Measurements from ENCODE around the gene NEAT1. TPM values are rescaled to one million over a fixed set of nuclear protein-coding genes. Genes with fewer than 3 reads are reported as not detected.

Gene NEAT1
- total and polyA plus RNA-seq, 9 of the 15 experiments (the other 6 are each of a cell fraction or from before 2014, with no cell fraction given) = 20.1 to 389 (median 62.8) TPM

GRCh38 chr11:65398362-65398910 lies 24.2 kb upstream of the NEAT1 start (continued):
- TF ChIP-seq ZNF639 (CRISPR knock-in tag; conservative IDR thresholded peaks at IDR 0.05 in 1 of 2, IDR thresholded peaks at IDR 0.05 in 1 of 2) (no peak), SLC30A9 (CRISPR knock-in tag; IDR thresholded peaks at IDR 0.05) (no peak)

GRCh38 chr11:65399249-65399648 lies 23.3 kb upstream of the NEAT1 start:
- Histone ChIP-seq H4K20me1 (replicated peaks; ENCODE audit: control insufficient read depth, insufficient read depth, low read length) (peaks cover 4% of the 10 kb centered on the region; the same call in 1 of the 2 replicates), H3K79me2 (ENCODE audit: control insufficient read depth, insufficient read depth, low read length) (no peaks in the 10 kb centered on the region), H3K4me1 (replicated peaks in 1 of 2; ENCODE audit: control insufficient read depth in 2 of 2, insufficient read depth in 2 of 2, low read length in 2 of 2) (peaks cover 9 to 52% of the 10 kb centered on the region in 2 experiments), H3K9me1 (ENCODE audit: control insufficient read depth, insufficient read depth, low read length) (no peaks in the 10 kb centered on the region), H3K9ac (ENCODE audit: insufficient read depth in 1 of 2, low read depth in 2 of 2, low read length in 2 of 2) (peak overlapping the region in 1 of 2 experiments; percentile 77; a peak in 1 of 4 replicates), H3K27ac (ENCODE audit: extremely low read depth, low read depth, low read length) (no peak overlapping the region), H3K9me3 (replicated peaks; ENCODE audit: control insufficient read depth, insufficient read depth, low read depth, low read length) (no peaks in the 10 kb centered on the region), H3K36me3 (ENCODE audit: control insufficient read depth, insufficient read depth, low read length) (peaks cover 78% of the 10 kb centered on the region; the same call in 2 of the 3 replicates), H3K4me2 (ENCODE audit: insufficient read depth, low read length) (no peak overlapping the region), H3K27me3 (ENCODE audit: control insufficient read depth in 2 of 2, insufficient read depth in 2 of 2, low read length in 2 of 2) (no peaks in the 10 kb centered on the region), H2AFZ (ENCODE audit: low read depth, low read length) (no peak overlapping the region), H3K4me3 (no peak overlapping the region)
- intact Hi-C loops (cut with micrococcal nuclease) = no loop called here
- POLR2A ChIA-PET = interaction anchor here (0.7 to 12.2 kb wide), 4 partner anchors 24 to 101 kb away, joined by 3 to 185 read pairs (median 12); partner anchors contain the start of genes MALAT1 and NEAT1
- CTCF ChIA-PET (ENCODE audit: low intra/inter-chr PET ratio) = interaction anchor here (0.5 kb wide), 1 partner anchor 34 kb away, joined by 3 read pairs; no protein-coding TSS in a partner anchor
- no peak for DNase-seq (ENCODE audit: extremely low read depth in 1 of 4, low spot score in 3 of 4)
- BruUV-seq (replicated peaks) = no TSS peak
- no peak for FAIRE-seq
- ATAC-seq = no peak
- WGBS (ENCODE audit: insufficient coverage, low coverage, missing lambda C conversion rate) = 93% methylated on average over 13 of the region's 13 CpGs
- in situ Hi-C loops (cut with MboI) = no loop called here
- TF ChIP-seq HSF4 (CRISPR knock-in tag; IDR thresholded peaks at IDR 0.05; ENCODE audit: borderline replicate concordance) (no peak), RAD51 (IDR thresholded peaks at IDR 0.05; ENCODE audit: borderline replicate concordance, low read depth) (no peak), ZNF212 (CRISPR knock-in tag; IDR thresholded peaks at IDR 0.05) (no peak), AFF4 (CRISPR knock-in tag; IDR thresholded peaks at IDR 0.05) (no peak), FOXA3 (CRISPR knock-in tag; conservative IDR thresholded peaks at IDR 0.05 in 1 of 2, IDR thresholded peaks at IDR 0.05 in 1 of 2) (no peak), ZNF224 (CRISPR knock-in tag; IDR thresholded peaks at IDR 0.05) (no peak), ETS2 (tag; IDR thresholded peaks at IDR 0.05; ENCODE audit: borderline replicate concordance, poor library complexity, severe bottlenecking) (no peak), KLF10 (CRISPR knock-in tag; IDR thresholded peaks at IDR 0.05) (no peak), ZNF124 (CRISPR knock-in tag; IDR thresholded peaks at IDR 0.05) (no peak), ZNF277 (CRISPR knock-in tag; IDR thresholded peaks at IDR 0.05; ENCODE audit: borderline replicate concordance) (no peak)

All from K562 (cell line).